Colonic mucosa (tissue), 4 donors: ENCODE data around the gene GFRA1. TPM values are rescaled to one million over a fixed set of nuclear protein-coding genes. Genes with fewer than 3 reads are reported as not detected.

Experiments used
- DNase-seq: peaks from one replicate; pipeline ENCODE4 v3.0.0-alpha.2; 2020
- H3K27ac ChIP-seq: fragments of 200-600 bp; one replicate; pipeline ENCODE4 v1.8.0; 2021
- H3K27me3 ChIP-seq: fragments of 200-600 bp; one replicate; pipeline ENCODE4 v1.8.0; 2021
- H3K36me3 ChIP-seq: fragments of 200-600 bp; one replicate; pipeline ENCODE4 v1.8.0; 2021
- H3K4me1 ChIP-seq: fragments of 200-600 bp; one replicate; pipeline ENCODE4 v1.8.0; 2021; ENCODE audit warnings: mild to moderate bottlenecking
- H3K4me3 ChIP-seq: fragments of 200-600 bp; one replicate; pipeline ENCODE4 v1.8.0; 2021
- H3K9ac ChIP-seq, 2 donors: one replicate each; pipeline ENCODE4 v1.7.0; 2013; ENCODE audit warnings: control low read depth in 2 of 2, low read depth in 2 of 2, low read length in 2 of 2
- H3K9me3 ChIP-seq: fragments of 200-600 bp; one replicate; pipeline ENCODE4 v1.8.0; 2021
- intact Hi-C: fragments of 100-400 bp; cut with DNase I; formaldehyde crosslinking; loops from one replicate; pipeline ENCODE4 v1.14.1; 2022
- total RNA-seq, 2 donors: library from RNA; stranded (reverse); fragmentation: NEBNext Ultra II Directional in 1 of 2; extraction: Animal tissue kit (Norgen Biotek cat#: 25700) in 1 of 2; gene quantifications; one replicate each; pipeline ENCODE4 v1.2.1, GENCODE V29; 2021
- TF ChIP-seq, protein P1 (sequence below): fragments of 200-600 bp; IDR thresholded peaks from one replicate; pipeline ENCODE4 v1.8.0; 2022; ENCODE audit warnings: antibody characterized with exemption, mild to moderate bottlenecking
- donor health status: healthy.
- donor health status: DM: no; HTN: no; CAD: no.
- donor health status: DM: no; HTN: no; CAD: no.

Gene GFRA1
- total RNA-seq, 2 donors from 2014 or later, result 1.0 to 4.9 TPM

DNA sequence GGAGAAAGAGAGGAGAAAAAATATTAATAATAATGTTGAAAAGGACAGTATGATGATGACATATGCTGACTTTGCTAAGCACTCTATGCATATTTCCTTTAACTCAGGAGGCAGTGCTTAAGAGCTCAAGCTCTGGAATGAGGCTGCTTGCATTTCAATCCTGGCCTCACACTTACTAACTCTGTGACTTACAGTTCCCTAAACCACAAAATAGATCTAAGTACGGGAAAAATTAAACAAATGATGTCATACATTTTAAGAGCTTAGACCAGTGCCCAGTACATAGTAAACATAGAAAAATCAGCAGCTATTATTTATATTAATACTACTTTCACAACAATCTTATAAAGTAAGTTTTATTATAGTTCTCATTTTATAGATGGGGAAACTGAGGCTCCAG lies 61.3 kb downstream of the GFRA1 start:
- no peak overlapping the region for H3K27ac ChIP-seq
- H3K9me3 ChIP-seq, result no peaks in the 10 kb centered on the region
- H3K27me3 ChIP-seq, result no peaks in the 10 kb centered on the region
- DNase-seq, result no peak
- no peak overlapping the region for H3K4me3 ChIP-seq
- no peaks in the 10 kb centered on the region for H3K36me3 ChIP-seq
- TF ChIP-seq, protein P1, sequence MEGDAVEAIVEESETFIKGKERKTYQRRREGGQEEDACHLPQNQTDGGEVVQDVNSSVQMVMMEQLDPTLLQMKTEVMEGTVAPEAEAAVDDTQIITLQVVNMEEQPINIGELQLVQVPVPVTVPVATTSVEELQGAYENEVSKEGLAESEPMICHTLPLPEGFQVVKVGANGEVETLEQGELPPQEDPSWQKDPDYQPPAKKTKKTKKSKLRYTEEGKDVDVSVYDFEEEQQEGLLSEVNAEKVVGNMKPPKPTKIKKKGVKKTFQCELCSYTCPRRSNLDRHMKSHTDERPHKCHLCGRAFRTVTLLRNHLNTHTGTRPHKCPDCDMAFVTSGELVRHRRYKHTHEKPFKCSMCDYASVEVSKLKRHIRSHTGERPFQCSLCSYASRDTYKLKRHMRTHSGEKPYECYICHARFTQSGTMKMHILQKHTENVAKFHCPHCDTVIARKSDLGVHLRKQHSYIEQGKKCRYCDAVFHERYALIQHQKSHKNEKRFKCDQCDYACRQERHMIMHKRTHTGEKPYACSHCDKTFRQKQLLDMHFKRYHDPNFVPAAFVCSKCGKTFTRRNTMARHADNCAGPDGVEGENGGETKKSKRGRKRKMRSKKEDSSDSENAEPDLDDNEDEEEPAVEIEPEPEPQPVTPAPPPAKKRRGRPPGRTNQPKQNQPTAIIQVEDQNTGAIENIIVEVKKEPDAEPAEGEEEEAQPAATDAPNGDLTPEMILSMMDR, result no peak
- intact Hi-C loops, result no loop called here
- H3K4me1 ChIP-seq, result no peaks in the 10 kb centered on the region
- no peak overlapping the region for H3K9ac ChIP-seq

DNA sequence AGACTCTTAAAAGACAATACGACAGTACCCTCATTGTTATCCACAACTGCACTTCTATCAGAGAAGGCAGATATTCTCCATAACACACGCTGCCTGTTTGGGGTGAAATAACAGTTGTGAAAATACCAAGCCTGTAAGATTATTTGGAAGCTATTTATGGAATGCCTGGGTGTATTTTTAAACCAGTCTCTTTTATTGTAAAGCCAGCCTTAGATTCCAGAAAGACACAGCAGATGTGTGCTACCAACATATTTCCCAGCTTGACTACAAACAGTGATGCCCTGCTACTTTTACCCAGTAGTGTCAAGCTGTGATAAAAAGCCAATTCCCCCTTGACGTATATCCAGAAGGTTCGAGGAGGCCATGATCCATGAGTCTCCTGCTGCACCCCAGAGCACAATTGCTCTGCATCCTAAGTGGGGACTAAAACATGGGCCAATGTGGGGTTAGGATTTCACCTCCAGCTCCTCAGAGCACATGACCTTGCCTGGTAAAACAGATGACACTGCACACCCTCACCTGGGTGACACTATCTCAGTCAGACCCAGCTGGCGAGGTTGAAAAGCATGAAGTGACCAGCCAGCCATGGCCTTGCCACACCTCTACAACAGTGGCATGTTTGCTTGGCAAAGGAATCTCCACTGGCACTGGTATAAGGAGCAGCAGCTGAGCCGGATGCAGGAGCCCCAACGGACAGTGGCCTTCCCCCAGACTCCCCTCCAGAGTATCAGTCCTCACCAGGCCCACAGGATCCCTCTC lies 62.2 kb downstream of the GFRA1 start:
- Histone ChIP-seq H3K4me1 (no peaks in the 10 kb centered on the region), H3K36me3 (no peaks in the 10 kb centered on the region), H3K27me3 (no peaks in the 10 kb centered on the region), H3K4me3 (no peak overlapping the region), H3K9me3 (no peaks in the 10 kb centered on the region), H3K27ac (no peak overlapping the region), H3K9ac (no peak overlapping the region)
- intact Hi-C loops, result no loop called here
- DNase-seq, result no peak
- TF ChIP-seq, protein P1, result no peak

DNA sequence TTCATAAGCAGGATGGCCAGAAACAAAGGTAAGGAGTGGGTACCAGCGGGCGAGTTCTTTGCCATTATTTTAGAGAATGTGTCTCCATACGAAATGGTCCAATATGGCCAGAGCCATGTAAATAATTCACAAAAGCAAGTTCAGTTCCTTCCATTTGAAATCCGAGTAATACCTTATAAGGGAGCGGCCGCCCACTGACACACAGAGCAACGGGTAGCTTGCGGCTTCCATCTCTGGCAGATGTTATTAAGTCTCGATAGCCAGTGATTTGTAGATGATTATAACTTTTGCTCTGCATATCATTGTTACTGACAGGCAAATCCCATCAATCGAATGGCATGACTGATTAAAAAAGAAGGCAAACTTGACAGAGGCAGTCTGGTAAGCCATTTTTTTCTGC lies 63.2 kb downstream of the GFRA1 start:
- Histone ChIP-seq H3K27me3 (no peaks in the 10 kb centered on the region), H3K4me3 (no peak overlapping the region), H3K9ac (no peak overlapping the region), H3K4me1 (no peaks in the 10 kb centered on the region), H3K27ac (no peak overlapping the region), H3K9me3 (no peaks in the 10 kb centered on the region), H3K36me3 (no peaks in the 10 kb centered on the region)
- intact Hi-C loops, result no loop called here
- DNase-seq, result no peak
- TF ChIP-seq, protein P1, result no peak

DNA sequence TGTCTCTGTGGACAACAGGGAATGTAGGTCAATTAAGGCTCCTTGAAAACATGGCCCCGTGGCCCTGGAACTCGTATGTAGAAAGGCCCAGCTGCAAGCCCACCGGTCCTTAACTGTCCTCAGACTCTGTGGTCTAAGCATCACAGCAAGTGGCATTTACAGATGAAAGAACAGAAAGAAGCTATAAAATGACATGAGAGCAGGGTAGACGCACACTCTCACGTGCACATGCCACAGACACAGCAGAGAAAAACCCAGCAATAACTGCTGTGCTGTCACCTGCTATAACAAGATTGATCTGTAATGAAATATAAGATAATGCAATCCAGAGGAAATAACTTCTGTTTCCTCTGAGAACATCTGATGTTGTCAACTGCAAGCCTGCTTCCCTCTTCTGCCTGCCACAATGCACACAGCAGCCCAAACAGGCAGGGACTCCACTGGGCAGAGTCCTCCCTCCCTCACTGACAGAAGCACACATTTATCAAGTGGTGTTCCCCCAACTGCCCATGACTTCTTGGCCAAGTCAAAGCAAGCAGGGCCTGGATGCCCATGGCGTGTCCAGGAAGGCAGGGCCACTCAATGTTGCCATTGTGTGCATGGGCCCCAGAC lies 63.9 kb downstream of the GFRA1 start:
- Histone ChIP-seq H3K9me3 (no peaks in the 10 kb centered on the region), H3K27me3 (no peaks in the 10 kb centered on the region), H3K4me3 (no peak overlapping the region), H3K27ac (no peak overlapping the region), H3K4me1 (no peaks in the 10 kb centered on the region), H3K36me3 (no peaks in the 10 kb centered on the region), H3K9ac (no peak overlapping the region)
- TF ChIP-seq, protein P1, result no peak
- no peak for DNase-seq
- intact Hi-C loops, result no loop called here

DNA sequence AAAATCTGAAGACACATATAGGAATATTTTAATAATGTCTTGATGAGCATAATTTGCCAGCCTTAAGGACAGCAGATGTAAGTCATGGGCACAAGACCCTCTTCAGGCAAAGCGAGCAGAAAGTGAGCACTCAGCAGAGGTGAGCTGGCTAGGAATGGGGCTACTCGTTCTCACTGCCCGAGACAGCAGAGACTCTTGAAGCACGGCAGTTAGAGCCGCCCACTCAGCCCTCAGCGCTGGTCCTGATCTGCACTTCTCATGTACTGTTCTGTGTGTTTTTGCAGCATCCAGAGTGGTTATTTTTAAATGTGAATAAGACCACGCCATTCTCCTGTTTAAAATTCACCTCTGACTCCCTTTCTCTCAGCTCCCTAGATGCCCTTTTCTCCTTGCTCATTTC lies 65.3 kb downstream of the GFRA1 start:
- Histone ChIP-seq H3K4me3 (no peak overlapping the region), H3K9me3 (no peaks in the 10 kb centered on the region), H3K27ac (no peak overlapping the region), H3K4me1 (no peaks in the 10 kb centered on the region), H3K27me3 (no peaks in the 10 kb centered on the region), H3K36me3 (no peaks in the 10 kb centered on the region), H3K9ac (no peak overlapping the region)
- no peak for DNase-seq
- intact Hi-C loops, result no loop called here
- TF ChIP-seq, protein P1, result no peak
